Loucy (cell line): ENCODE measurements around the gene PDE4D.

Source experiments
- H2AFZ ChIP-seq: fragments of 200-600 bp; sonication (generic); 2 replicates; pipeline ENCODE4 v1.6.0; 2016; ENCODE audit warnings: antibody characterized with exemption, mild to moderate bottlenecking, low read length, moderate library complexity
- H3F3A ChIP-seq: fragments of 200-600 bp; 2 replicates; pipeline ENCODE4 v1.6.0; 2016; ENCODE audit warnings: antibody characterized with exemption, low read depth, mild to moderate bottlenecking
- H3K27me3 ChIP-seq: fragments of 200-600 bp; sonication (generic); 2 replicates; pipeline ENCODE4 v1.6.1; 2014; ENCODE audit warnings: low read length, mild to moderate bottlenecking; ENCODE audit not compliant: insufficient read depth, poor library complexity, severe bottlenecking
- H3K36me3 ChIP-seq: fragments of 200-600 bp; sonication (generic); 2 replicates; pipeline ENCODE4 v1.6.1; 2016; ENCODE audit warnings: low read length; ENCODE audit not compliant: insufficient read depth
- H3K4me1 ChIP-seq: fragments of 200-600 bp; sonication (generic); 2 replicates; pipeline ENCODE4 v1.5.1; 2014; ENCODE audit warnings: low read length, mild to moderate bottlenecking; ENCODE audit not compliant: insufficient read depth, poor library complexity, severe bottlenecking
- H3K4me2 ChIP-seq: fragments of 200-600 bp; sonication (generic); 2 replicates; pipeline ENCODE4 v1.6.0; 2014; ENCODE audit warnings: antibody characterized with exemption, low read length, low read depth, mild to moderate bottlenecking; ENCODE audit not compliant: poor library complexity, severe bottlenecking
- H3K4me3 ChIP-seq: fragments of 200-600 bp; sonication (generic); 2 replicates; pipeline ENCODE4 v1.5.1; 2014; ENCODE audit warnings: low read length, mild to moderate bottlenecking, mixed read lengths; ENCODE audit not compliant: poor library complexity, severe bottlenecking
- H3K79me2 ChIP-seq: fragments of 200-600 bp; sonication (generic); 2 replicates; pipeline ENCODE4 v1.6.1; 2014; ENCODE audit warnings: low read length; ENCODE audit not compliant: insufficient read depth
- H3K9ac ChIP-seq: fragments of 200-600 bp; sonication (generic); 2 replicates; pipeline ENCODE4 v1.6.0; 2014; ENCODE audit warnings: mild to moderate bottlenecking, low read depth, low read length, moderate library complexity; ENCODE audit not compliant: poor library complexity, severe bottlenecking
- H3K9me2 ChIP-seq: fragments of 200-600 bp; sonication (generic); replicated peaks from 2 replicates; pipeline ENCODE4 v1.6.1; 2016; ENCODE audit warnings: low read depth, low read length, mixed read lengths
- H3K9me3 ChIP-seq: fragments of 200-600 bp; sonication (generic); 2 replicates; pipeline ENCODE4 v1.6.1; 2014; ENCODE audit warnings: mild to moderate bottlenecking, antibody characterized with exemption, low read length, low read depth; ENCODE audit not compliant: insufficient read depth
- H4K20me1 ChIP-seq: fragments of 200-600 bp; sonication (generic); 2 replicates; pipeline ENCODE4 v1.6.0; 2014; ENCODE audit warnings: antibody characterized with exemption, low read length, mild to moderate bottlenecking; ENCODE audit not compliant: insufficient read depth, poor library complexity, severe bottlenecking
- CTCF ChIP-seq: fragments of 200-600 bp; sonication (generic); conservative IDR thresholded peaks from 2 replicates; pipeline ENCODE4 v1.5.1; 2014; ENCODE audit warnings: mild to moderate bottlenecking, antibody characterized with exemption, low read length
- EZH2phosphoT487 ChIP-seq: fragments of 200-600 bp; IDR thresholded peaks from 2 replicates; pipeline ENCODE4 v1.6.1; 2018; ENCODE audit warnings: antibody characterized with exemption, mild to moderate bottlenecking, moderate library complexity, borderline replicate concordance

The PDE4D gene

GRCh38 chr5:59149271-59149670 lies 744.3 kb downstream of the PDE4D start:
- Histone ChIP-seq H3K27me3 (no peaks in the 10 kb centered on the region), H3K4me1 (peaks cover 12% of the 10 kb centered on the region), H3K36me3 (no peaks in the 10 kb centered on the region), H3K9ac (no peak overlapping the region), H3K79me2 (no peaks in the 10 kb centered on the region), H3F3A (no peaks in the 10 kb centered on the region), H2AFZ (no peak overlapping the region), H4K20me1 (no peaks in the 10 kb centered on the region), H3K9me2 (no peaks in the 10 kb centered on the region), H3K4me3 (no peak overlapping the region), H3K4me2 (no peak overlapping the region), H3K9me3 (no peaks in the 10 kb centered on the region)
- TF ChIP-seq EZH2phosphoT487 (no peak), CTCF (no peak)

DNA sequence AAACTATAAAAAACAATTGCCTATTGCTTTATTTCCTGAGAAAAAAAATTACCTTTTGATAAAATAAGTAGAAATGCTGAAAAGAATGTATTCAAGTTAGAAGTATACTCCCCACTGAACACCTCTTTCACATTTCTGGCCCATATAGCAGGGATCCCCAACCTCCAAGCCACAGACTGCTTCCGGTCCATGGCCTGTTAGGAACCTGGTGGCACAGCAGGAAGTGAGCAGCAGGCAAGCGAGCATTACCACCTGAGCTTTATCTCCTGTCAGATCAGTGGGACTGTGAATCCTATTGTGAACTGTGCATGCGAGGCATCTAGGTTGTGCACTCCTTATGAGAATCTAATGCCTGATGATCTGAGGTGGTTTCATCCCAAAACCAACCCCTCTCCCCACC lies 746.8 kb downstream of the PDE4D start:
- Histone ChIP-seq H3K4me3 (no peak overlapping the region), H4K20me1 (no peaks in the 10 kb centered on the region), H3K9me3 (no peaks in the 10 kb centered on the region), H3K4me1 (no peaks in the 10 kb centered on the region), H3K4me2 (no peak overlapping the region), H3F3A (no peaks in the 10 kb centered on the region), H3K9me2 (no peaks in the 10 kb centered on the region), H3K27me3 (no peaks in the 10 kb centered on the region), H3K9ac (no peak overlapping the region), H2AFZ (no peak overlapping the region), H3K79me2 (no peaks in the 10 kb centered on the region), H3K36me3 (no peaks in the 10 kb centered on the region)
- no peak for TF ChIP-seq EZH2phosphoT487
- no peak for TF ChIP-seq CTCF

DNA sequence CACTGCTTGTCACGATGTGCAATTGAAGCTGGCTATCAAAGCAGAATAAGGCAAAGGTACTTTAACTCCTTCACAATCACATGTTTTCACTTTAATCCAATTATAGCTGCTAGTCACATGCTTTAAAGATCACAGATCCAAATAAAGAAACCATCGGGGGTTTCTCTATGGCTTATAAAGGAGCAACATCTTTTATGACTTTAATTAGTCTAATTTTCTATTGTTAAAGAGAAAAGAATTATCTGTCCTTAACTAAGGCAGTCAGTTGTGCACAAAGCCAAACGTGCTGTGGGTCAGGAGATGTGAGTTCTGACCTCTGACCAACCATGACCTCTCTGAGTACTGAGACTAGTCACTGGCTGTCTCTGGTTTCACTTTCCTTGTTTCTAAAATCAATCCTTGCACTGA lies 749.6 kb downstream of the PDE4D start:
- Histone ChIP-seq H3K9ac (no peak overlapping the region), H3K4me2 (no peak overlapping the region), H4K20me1 (no peaks in the 10 kb centered on the region), H3K9me3 (no peaks in the 10 kb centered on the region), H3F3A (no peaks in the 10 kb centered on the region), H3K79me2 (no peaks in the 10 kb centered on the region), H2AFZ (no peak overlapping the region), H3K36me3 (no peaks in the 10 kb centered on the region), H3K4me3 (no peak overlapping the region), H3K9me2 (no peaks in the 10 kb centered on the region), H3K4me1 (no peaks in the 10 kb centered on the region), H3K27me3 (no peaks in the 10 kb centered on the region)
- TF ChIP-seq CTCF = no peak
- TF ChIP-seq EZH2phosphoT487 = no peak
